GM15510 (cell line): Measurements from ENCODE around the gene CTBP2.

Source experiments
- POLR2A ChIP-seq: IDR thresholded peaks from 3 replicates; pipeline ENCODE4 v1.6.1; 2011; ENCODE audit warnings: borderline replicate concordance; ENCODE audit not compliant: insufficient read length; ENCODE audit errors: extremely low read depth

The CTBP2 gene

GRCh38 chr10:125129076-125129458 is 31.3 kb downstream of the CTBP2 start:
- TF ChIP-seq POLR2A, result no peak

- no peak for TF ChIP-seq POLR2A
Measured at GRCh38 chr10:125128397-125129075, 31.8 kb downstream of the CTBP2 start.

- TF ChIP-seq POLR2A, result no peak
Measured at GRCh38 chr10:125127986-125128385, 32.4 kb downstream of the CTBP2 start.

- no peak for TF ChIP-seq POLR2A
Measured at GRCh38 chr10:125127110-125127509, 33.3 kb downstream of the CTBP2 start.

- TF ChIP-seq POLR2A, result no peak
Measured at GRCh38 chr10:125125951-125126735, 34.2 kb downstream of the CTBP2 start.

- TF ChIP-seq POLR2A, result no peak
Measured at GRCh38 chr10:125124907-125125306, 35.5 kb downstream of the CTBP2 start.

- no peak for TF ChIP-seq POLR2A
Measured at GRCh38 chr10:125124115-125124487, 36.3 kb downstream of the CTBP2 start.

GRCh38 chr10:125123476-125124114 is 36.8 kb downstream of the CTBP2 start:
- TF ChIP-seq POLR2A, result no peak

- TF ChIP-seq POLR2A, result no peak
Measured at GRCh38 chr10:125122566-125122965, 37.8 kb downstream of the CTBP2 start.

GRCh38 chr10:125121003-125121402 is 39.4 kb downstream of the CTBP2 start:
- TF ChIP-seq POLR2A, result no peak

- no peak for TF ChIP-seq POLR2A
Measured at GRCh38 chr10:125120053-125120710, 40.2 kb downstream of the CTBP2 start.

- no peak for TF ChIP-seq POLR2A
Measured at GRCh38 chr10:125118701-125119100, 41.7 kb downstream of the CTBP2 start.

- no peak for TF ChIP-seq POLR2A
Measured at GRCh38 chr10:125118011-125118611, 42.3 kb downstream of the CTBP2 start.

- no peak for TF ChIP-seq POLR2A
Measured at GRCh38 chr10:125116652-125117310, 43.6 kb downstream of the CTBP2 start.
